Measurements from ENCODE around the gene ZSCAN10. TPM values are rescaled to one million over a fixed set of nuclear protein-coding genes. Genes with fewer than 3 reads are reported as not detected.
"Not testable (repeated sequence)": the region's sequence is repeated elsewhere in the genome, so short reads cannot be mapped to it uniquely, and the experiment has no call there.

Gene ZSCAN10
- total RNA-seq, 1 experiment from 2014 or later, result not detected

GRCh38 chr16:3052571-3053329 lies 46.3 kb downstream of the ZSCAN10 start:
- not testable (repeated sequence) for H3K4me3 ChIP-seq; H3K36me3 ChIP-seq; DNase-seq (ENCODE audit: low read depth in 1 of 2, low spot score in 2 of 2); H3K9me3 ChIP-seq (replicated peaks); H3K4me1 ChIP-seq (replicated peaks); H3K27ac ChIP-seq
- H3K27me3 ChIP-seq (replicated peaks), result peaks cover 29% of the 10 kb centered on the region

GRCh38 chr16:3051494-3051893 lies 47.6 kb downstream of the ZSCAN10 start:
- Histone ChIP-seq H3K27ac (no peak overlapping the region), H3K27me3 (replicated peaks) (peaks cover 41% of the 10 kb centered on the region), H3K36me3 (no peaks in the 10 kb centered on the region), H3K4me1 (replicated peaks) (no peaks in the 10 kb centered on the region), H3K9me3 (replicated peaks) (no peaks in the 10 kb centered on the region), H3K4me3 (no peak overlapping the region)
- DNase-seq (ENCODE audit: low read depth in 1 of 2, low spot score in 2 of 2), result no peak

- no peaks in the 10 kb centered on the region for H3K9me3 ChIP-seq (replicated peaks)
- no peak for DNase-seq (ENCODE audit: low read depth in 1 of 2, low spot score in 2 of 2)
- peaks cover 3% of the 10 kb centered on the region for H3K4me1 ChIP-seq (replicated peaks)
Observed at GRCh38 chr16:3051009-3051408, 48.1 kb downstream of the ZSCAN10 start.

GRCh38 chr16:3050487-3050886 lies 48.6 kb downstream of the ZSCAN10 start:
- peaks cover 7% of the 10 kb centered on the region for H3K4me1 ChIP-seq (replicated peaks)

More at GRCh38 chr16:3051009-3051408, 48.1 kb downstream of the ZSCAN10 start:
- H3K4me3 ChIP-seq, result no peak overlapping the region
- no peak overlapping the region for H3K27ac ChIP-seq
- H3K36me3 ChIP-seq, result no peaks in the 10 kb centered on the region
- H3K27me3 ChIP-seq (replicated peaks), result peaks cover 46% of the 10 kb centered on the region

GRCh38 chr16:3049921-3050481 lies 49.1 kb downstream of the ZSCAN10 start:
- no peak for DNase-seq (ENCODE audit: low read depth in 1 of 2, low spot score in 2 of 2)
- peaks cover 56% of the 10 kb centered on the region for H3K27me3 ChIP-seq (replicated peaks)
- no peak overlapping the region for H3K27ac ChIP-seq
- H3K36me3 ChIP-seq, result no peaks in the 10 kb centered on the region
- H3K4me1 ChIP-seq (replicated peaks), result peaks cover 11% of the 10 kb centered on the region
- no peak overlapping the region for H3K4me3 ChIP-seq
- H3K9me3 ChIP-seq (replicated peaks), result peaks cover 6% of the 10 kb centered on the region

More at GRCh38 chr16:3050487-3050886, 48.6 kb downstream of the ZSCAN10 start:
- Histone ChIP-seq H3K27me3 (replicated peaks) (peaks cover 52% of the 10 kb centered on the region), H3K36me3 (no peaks in the 10 kb centered on the region), H3K27ac (no peak overlapping the region), H3K4me3 (no peak overlapping the region), H3K9me3 (replicated peaks) (peaks cover 2% of the 10 kb centered on the region; the same call in 1 of the 2 replicates)
- no peak for DNase-seq (ENCODE audit: low read depth in 1 of 2, low spot score in 2 of 2)

- DNase-seq (ENCODE audit: low read depth in 1 of 2, low spot score in 2 of 2), result no peak
- Histone ChIP-seq H3K4me3 (no peak overlapping the region), H3K9me3 (replicated peaks) (peaks cover 9% of the 10 kb centered on the region), H3K27ac (no peak overlapping the region), H3K27me3 (replicated peaks) (peaks cover 77% of the 10 kb centered on the region), H3K4me1 (replicated peaks) (peaks cover 13% of the 10 kb centered on the region), H3K36me3 (no peaks in the 10 kb centered on the region)
Observed at GRCh38 chr16:3047387-3047720, 51.7 kb downstream of the ZSCAN10 start.

- Histone ChIP-seq H3K27me3 (replicated peaks) (peaks cover 77% of the 10 kb centered on the region), H3K4me3 (no peak overlapping the region), H3K27ac (no peak overlapping the region), H3K9me3 (replicated peaks) (peaks cover 9% of the 10 kb centered on the region), H3K36me3 (no peaks in the 10 kb centered on the region), H3K4me1 (replicated peaks) (peaks cover 13% of the 10 kb centered on the region)
- DNase-seq (ENCODE audit: low read depth in 1 of 2, low spot score in 2 of 2), result no peak
Observed at GRCh38 chr16:3046641-3047386, 52.3 kb downstream of the ZSCAN10 start.

GRCh38 chr16:3045758-3046640 lies 53.1 kb downstream of the ZSCAN10 start, which contains the start of gene MMP25:
MMP25 (plus strand) TSS chr16:3046561; CDS start chr16:3046918, 357 bp downstream.
- no peak for DNase-seq (ENCODE audit: low read depth in 1 of 2, low spot score in 2 of 2)
- H3K4me1 ChIP-seq (replicated peaks), result peaks cover 13% of the 10 kb centered on the region
- H3K36me3 ChIP-seq, result no peaks in the 10 kb centered on the region
- peaks cover 9% of the 10 kb centered on the region for H3K9me3 ChIP-seq (replicated peaks)
- H3K4me3 ChIP-seq, result peak within 1 kb of the TSS; percentile 20
- no peak within 1 kb of the TSS for H3K27ac ChIP-seq
- H3K27me3 ChIP-seq (replicated peaks), result peaks cover 83% of the 10 kb centered on the region

GRCh38 chr16:3044708-3045107 lies 54.4 kb downstream of the ZSCAN10 start:
- no peak overlapping the region for H3K27ac ChIP-seq
- peaks cover 81% of the 10 kb centered on the region for H3K27me3 ChIP-seq (replicated peaks)
- H3K4me3 ChIP-seq, result no peak overlapping the region
- DNase-seq (ENCODE audit: low read depth in 1 of 2, low spot score in 2 of 2), result no peak
- H3K36me3 ChIP-seq, result no peaks in the 10 kb centered on the region
- peaks cover 9% of the 10 kb centered on the region for H3K9me3 ChIP-seq (replicated peaks)
- peaks cover 13% of the 10 kb centered on the region for H3K4me1 ChIP-seq (replicated peaks)

- Histone ChIP-seq H3K27ac (no peak overlapping the region), H3K36me3 (no peaks in the 10 kb centered on the region), H3K9me3 (replicated peaks) (peaks cover 9% of the 10 kb centered on the region), H3K4me1 (replicated peaks) (peaks cover 13% of the 10 kb centered on the region), H3K4me3 (no peak overlapping the region), H3K27me3 (replicated peaks) (peaks cover 74% of the 10 kb centered on the region)
- DNase-seq (ENCODE audit: low read depth in 1 of 2, low spot score in 2 of 2), result no peak
Observed at GRCh38 chr16:3042376-3042775, 56.7 kb downstream of the ZSCAN10 start.

- Histone ChIP-seq H3K9me3 (replicated peaks) (no peaks in the 10 kb centered on the region), H3K27me3 (replicated peaks) (peaks cover 64% of the 10 kb centered on the region), H3K4me1 (replicated peaks) (no peaks in the 10 kb centered on the region), H3K36me3 (no peaks in the 10 kb centered on the region), H3K4me3 (no peak overlapping the region), H3K27ac (no peak overlapping the region)
- DNase-seq (ENCODE audit: low read depth in 1 of 2, low spot score in 2 of 2), result no peak
Observed at GRCh38 chr16:3038896-3039295, 60.2 kb downstream of the ZSCAN10 start.
